ENCODE results near the gene PUM2.

PUM2 gene

GRCh38 chr2:20201671-20202070, 149.0 kb downstream of the PUM2 start:
- no peak for DNase-seq (ENCODE audit: low spot score)
- ChIA-PET CTCF (interaction anchor here (0.7 to 1.0 kb wide), 2 partner anchors 11 to 95 kb away, joined by 3 to 4 read pairs; no protein-coding TSS in a partner anchor), POLR2A (ENCODE audit: low non-redundant PET) (no interaction called here)
- peak overlapping the region; percentile 100 for H3K27ac ChIP-seq
- TF ChIP-seq CTCF (conservative IDR thresholded peaks at IDR 0.05; ENCODE audit: low read depth): no peak

DNA sequence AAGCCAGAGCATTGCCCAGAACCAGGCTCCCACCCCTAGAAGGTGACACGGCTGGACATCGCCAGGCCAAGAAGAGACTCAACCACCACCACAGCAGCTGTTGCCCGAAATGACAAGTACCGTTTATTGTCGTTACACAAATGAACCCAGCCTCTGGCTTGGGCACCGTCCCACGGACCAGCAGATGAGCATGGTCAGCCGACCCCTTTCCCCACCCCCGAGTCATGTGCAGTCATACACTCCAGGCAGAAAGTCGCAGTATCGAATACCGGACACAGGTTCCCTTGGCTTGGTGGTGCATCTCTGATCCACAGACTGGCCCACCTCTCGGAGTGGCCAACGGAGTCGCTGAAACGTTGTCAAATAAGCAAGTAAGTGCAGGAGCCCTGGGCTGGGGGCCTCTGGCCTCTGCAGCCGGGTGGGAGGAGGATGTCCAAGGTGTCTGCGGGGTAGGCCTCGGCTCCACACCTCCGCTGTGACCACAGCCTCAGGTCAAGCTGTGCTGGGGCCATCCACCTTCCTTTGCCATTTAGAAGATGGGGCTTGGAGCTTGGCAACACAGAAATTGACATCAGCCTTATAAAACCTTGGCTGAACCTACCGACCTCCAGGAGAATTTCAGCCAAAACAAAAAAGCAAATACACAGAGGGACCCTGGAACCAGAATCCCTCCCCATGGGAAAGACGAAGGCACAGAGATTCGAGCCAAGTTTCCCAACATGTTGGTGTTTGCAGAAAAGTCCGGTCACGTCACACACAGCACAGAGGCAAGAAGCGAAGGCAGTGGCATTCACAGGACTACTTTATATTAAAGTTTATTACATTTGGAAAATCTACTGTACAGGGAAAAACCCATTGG, 149.7 kb downstream of the PUM2 start:
- no peak for TF ChIP-seq CTCF (conservative IDR thresholded peaks at IDR 0.05; ENCODE audit: low read depth)
- POLR2A ChIA-PET (ENCODE audit: low non-redundant PET): no interaction called here
- H3K27ac ChIP-seq: peak overlapping the region; percentile 100
- CTCF ChIA-PET: interaction anchor here (0.7 to 1.0 kb wide), 3 partner anchors 10 to 95 kb away, joined by 3 to 6 read pairs (median 4); no protein-coding TSS in a partner anchor
- no peak for DNase-seq (ENCODE audit: low spot score)

DNA sequence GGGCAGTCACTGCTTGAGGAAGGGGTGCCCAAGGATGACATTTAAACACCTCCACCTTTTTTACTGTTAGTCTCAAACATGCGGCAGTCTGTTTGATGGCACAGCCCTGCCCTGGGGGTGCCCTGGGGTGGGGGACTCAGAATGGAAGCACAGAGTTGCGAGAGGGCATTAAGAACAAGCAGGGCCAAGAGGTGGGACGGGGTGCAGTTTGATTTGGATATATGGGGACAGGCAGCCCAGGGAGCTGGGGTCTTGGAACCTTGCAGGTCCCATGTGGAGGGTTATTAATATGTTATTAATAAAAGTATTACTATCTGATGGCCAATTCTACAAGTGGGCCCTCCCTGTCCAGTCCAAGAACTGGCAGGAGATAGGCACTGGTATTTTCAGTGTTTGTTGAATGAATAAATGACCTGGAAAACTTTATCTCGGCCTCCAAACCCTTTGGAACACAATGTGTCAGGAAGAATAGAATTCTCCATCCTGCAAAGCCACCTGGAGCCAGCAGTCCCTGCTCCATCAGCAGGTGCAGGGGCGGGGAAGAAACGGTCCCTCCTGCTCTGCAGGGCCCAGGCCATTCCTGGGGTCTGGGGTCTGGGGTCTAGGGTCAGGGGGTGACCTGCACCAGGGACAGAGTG, 150.9 kb downstream of the PUM2 start:
- POLR2A ChIA-PET (ENCODE audit: low non-redundant PET): no interaction called here
- DNase-seq (ENCODE audit: low spot score): no peak
- CTCF ChIA-PET: interaction anchor here (0.6 kb wide), 1 partner anchor 127 kb away, joined by 5 read pairs; no protein-coding TSS in a partner anchor
- peak overlapping the region; percentile 100 for H3K27ac ChIP-seq
- TF ChIP-seq CTCF (conservative IDR thresholded peaks at IDR 0.05; ENCODE audit: low read depth): no peak

- POLR2A ChIA-PET (ENCODE audit: low non-redundant PET): no interaction called here
- peak overlapping the region; percentile 100 for H3K27ac ChIP-seq
- DNase-seq (ENCODE audit: low spot score): no peak
- TF ChIP-seq CTCF (conservative IDR thresholded peaks at IDR 0.05; ENCODE audit: low read depth): no peak
- CTCF ChIA-PET: interaction anchor here (1.3 kb wide), 1 partner anchor 10 kb away, joined by 5 read pairs; no protein-coding TSS in a partner anchor
These were observed 151.6 kb downstream of the PUM2 start for GRCh38 chr2:20198796-20199632.
